ENCODE results near the gene PPARA. TPM values are rescaled to one million over a fixed set of nuclear protein-coding genes. Genes with fewer than 3 reads are reported as not detected.
A peak's percentile ranks its signal among the peaks of the same experiment; 100 is the strongest.

PPARA gene
- polyA plus RNA-seq, 3 donors: 3.7 to 6.3 (median 4.9) TPM

DNA sequence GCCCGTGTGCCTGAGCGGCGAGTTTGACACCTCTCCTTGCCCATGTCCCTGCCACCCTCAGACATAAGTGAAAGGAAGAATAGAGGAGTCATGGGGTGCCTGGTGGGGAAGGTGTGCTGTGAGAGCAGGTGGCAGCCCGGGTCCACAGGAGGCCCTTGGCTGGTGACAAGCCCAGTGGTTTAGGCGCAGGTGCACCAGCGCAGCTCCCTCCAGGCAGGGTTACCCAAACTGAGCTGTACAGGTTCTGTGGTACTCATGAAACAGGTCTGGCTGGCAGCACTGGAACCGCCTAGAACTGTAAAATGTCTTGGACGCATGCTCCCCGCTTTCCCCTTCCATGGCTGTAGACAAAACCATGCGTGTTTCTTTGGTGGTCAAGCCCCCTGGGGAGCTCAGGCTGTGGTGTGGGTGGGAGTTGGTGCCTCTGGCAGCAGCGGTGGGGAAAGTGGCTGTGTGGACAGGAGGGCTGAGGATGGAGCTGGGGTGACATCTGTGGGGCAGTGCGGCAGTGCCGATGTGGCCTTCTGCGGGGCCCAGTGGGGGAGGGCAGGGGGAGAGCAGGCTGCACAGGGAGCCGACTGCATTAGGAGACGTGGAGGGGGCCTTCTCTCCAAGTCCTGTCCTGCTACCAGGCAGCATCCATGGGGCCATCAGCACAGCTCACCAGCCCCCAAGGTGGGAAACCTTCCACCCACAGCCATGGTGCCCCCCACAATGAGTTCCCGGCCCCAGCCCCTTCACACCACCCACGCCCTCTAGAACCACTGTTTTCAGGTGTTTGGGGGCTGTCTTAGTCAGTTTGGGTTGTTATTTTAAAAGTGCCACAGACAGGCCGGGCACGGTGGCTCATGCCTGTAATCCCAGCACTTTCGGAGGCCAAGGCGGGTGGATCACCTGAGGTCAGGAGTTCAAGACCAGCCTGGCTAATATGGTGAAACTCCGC lies 140.8 kb downstream of the PPARA start:
- peaks cover 0 to 1% (median 1%) of the 10 kb centered on the region in 3 donors for H3K27me3 Mint-ChIP-seq (ENCODE audit: low read depth in 3 of 3)
- intact Hi-C loops (cut with micrococcal nuclease): loop anchor here (5.0 to 10.0 kb wide), 3 partner anchors 169 to 296 kb away; no protein-coding TSS in a partner anchor
- H3K4me3 ChIP-seq (replicated peaks in 1 of 3; ENCODE audit: low read depth in 2 of 3, low read length in 3 of 3): no peak overlapping the region
- TF ChIP-seq, protein P1, sequence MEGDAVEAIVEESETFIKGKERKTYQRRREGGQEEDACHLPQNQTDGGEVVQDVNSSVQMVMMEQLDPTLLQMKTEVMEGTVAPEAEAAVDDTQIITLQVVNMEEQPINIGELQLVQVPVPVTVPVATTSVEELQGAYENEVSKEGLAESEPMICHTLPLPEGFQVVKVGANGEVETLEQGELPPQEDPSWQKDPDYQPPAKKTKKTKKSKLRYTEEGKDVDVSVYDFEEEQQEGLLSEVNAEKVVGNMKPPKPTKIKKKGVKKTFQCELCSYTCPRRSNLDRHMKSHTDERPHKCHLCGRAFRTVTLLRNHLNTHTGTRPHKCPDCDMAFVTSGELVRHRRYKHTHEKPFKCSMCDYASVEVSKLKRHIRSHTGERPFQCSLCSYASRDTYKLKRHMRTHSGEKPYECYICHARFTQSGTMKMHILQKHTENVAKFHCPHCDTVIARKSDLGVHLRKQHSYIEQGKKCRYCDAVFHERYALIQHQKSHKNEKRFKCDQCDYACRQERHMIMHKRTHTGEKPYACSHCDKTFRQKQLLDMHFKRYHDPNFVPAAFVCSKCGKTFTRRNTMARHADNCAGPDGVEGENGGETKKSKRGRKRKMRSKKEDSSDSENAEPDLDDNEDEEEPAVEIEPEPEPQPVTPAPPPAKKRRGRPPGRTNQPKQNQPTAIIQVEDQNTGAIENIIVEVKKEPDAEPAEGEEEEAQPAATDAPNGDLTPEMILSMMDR (IDR thresholded peaks at IDR 0.05): no peak
- H3K27ac ChIP-seq (ENCODE audit: low read depth in 1 of 2, low read length in 2 of 2): no peak overlapping the region
- peaks cover 5 to 11% (median 8%) of the 10 kb centered on the region in 7 donors for H3K9me3 Mint-ChIP-seq
- peaks cover 0 to 9% of the 10 kb centered on the region in 2 donors for H3K9me3 ChIP-seq (replicated peaks in 1 of 2; ENCODE audit: control insufficient read depth in 1 of 2, insufficient read depth in 1 of 2, low read length in 2 of 2)
- no peak overlapping the region for H3K4me3 Mint-ChIP-seq
- H2AFZ ChIP-seq (ENCODE audit: insufficient read depth, low read depth, low read length, poor library complexity, severe bottlenecking): no peak overlapping the region
- WGBS (ENCODE audit: insufficient coverage): 97% methylated on average over 12 of the region's 23 CpGs
- no peaks in the 10 kb centered on the region for H3K27me3 ChIP-seq (ENCODE audit: control insufficient read depth in 2 of 2, insufficient read depth in 2 of 2, low read length in 2 of 2)
- DNase-seq: no peak
- H3K4me2 ChIP-seq (replicated peaks; ENCODE audit: extremely low read depth, low read length, poor library complexity, severe bottlenecking): no peak overlapping the region
- peaks cover 41 to 49% of the 10 kb centered on the region in 2 donors for H3K36me3 Mint-ChIP-seq
- peaks cover 16 to 33% of the 10 kb centered on the region in 2 donors for H3K36me3 ChIP-seq (replicated peaks in 1 of 2; ENCODE audit: control insufficient read depth in 1 of 2, insufficient read depth in 2 of 2, low read length in 2 of 2)
- H3K4me1 ChIP-seq (ENCODE audit: control insufficient read depth in 1 of 2, insufficient read depth in 2 of 2, low read length in 2 of 2): peaks cover 42 to 48% of the 10 kb centered on the region in 2 donors
- H4K20me1 ChIP-seq (ENCODE audit: insufficient read depth, low read length): no peaks in the 10 kb centered on the region
- no peaks in the 10 kb centered on the region for H3K79me2 ChIP-seq (ENCODE audit: insufficient read depth, low read length)
- peak overlapping the region in 1 of 7 donors; percentile 81 for H3K27ac Mint-ChIP-seq
- H3K4me1 Mint-ChIP-seq: peaks cover 50% of the 10 kb centered on the region
- no peak overlapping the region for H3K9ac ChIP-seq (ENCODE audit: insufficient read depth, low read length, poor library complexity, severe bottlenecking)

DNA sequence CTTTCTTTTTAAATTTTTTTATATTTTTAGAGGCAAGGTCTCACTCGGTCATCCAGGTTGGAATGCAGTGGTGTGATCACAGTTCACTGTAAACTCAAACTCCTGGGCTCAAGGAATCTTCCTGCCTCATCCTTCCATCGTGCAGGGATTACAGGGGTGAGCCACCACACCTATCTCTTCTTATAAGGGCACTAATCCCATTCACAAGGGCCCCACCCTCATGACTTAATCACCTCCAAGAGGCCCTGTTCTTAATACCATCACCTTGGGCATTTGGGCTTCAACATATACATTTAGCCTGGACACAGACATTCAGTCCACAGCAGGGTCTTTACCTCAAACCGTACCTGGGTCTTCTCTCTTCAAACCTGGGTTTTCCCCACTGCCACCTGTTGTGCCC lies 141.8 kb downstream of the PPARA start:
- DNase-seq: no peak
- H3K36me3 Mint-ChIP-seq: peaks cover 32 to 40% of the 10 kb centered on the region in 2 donors
- Histone ChIP-seq H3K4me1 (ENCODE audit: control insufficient read depth in 1 of 2, insufficient read depth in 2 of 2, low read length in 2 of 2) (peaks cover 47 to 52% of the 10 kb centered on the region in 2 donors), H4K20me1 (ENCODE audit: insufficient read depth, low read length) (no peaks in the 10 kb centered on the region), H3K36me3 (replicated peaks in 1 of 2; ENCODE audit: control insufficient read depth in 1 of 2, insufficient read depth in 2 of 2, low read length in 2 of 2) (peaks cover 11 to 24% of the 10 kb centered on the region in 2 donors), H3K27me3 (ENCODE audit: control insufficient read depth in 2 of 2, insufficient read depth in 2 of 2, low read length in 2 of 2) (no peaks in the 10 kb centered on the region), H3K27ac (ENCODE audit: low read depth in 1 of 2, low read length in 2 of 2) (no peak overlapping the region), H2AFZ (ENCODE audit: insufficient read depth, low read depth, low read length, poor library complexity, severe bottlenecking) (no peak overlapping the region), H3K9ac (ENCODE audit: insufficient read depth, low read length, poor library complexity, severe bottlenecking) (no peak overlapping the region), H3K79me2 (ENCODE audit: insufficient read depth, low read length) (peaks cover 5% of the 10 kb centered on the region), H3K4me2 (replicated peaks; ENCODE audit: extremely low read depth, low read length, poor library complexity, severe bottlenecking) (no peak overlapping the region), H3K4me3 (replicated peaks in 1 of 3; ENCODE audit: low read depth in 2 of 3, low read length in 3 of 3) (no peak overlapping the region), H3K9me3 (replicated peaks in 1 of 2; ENCODE audit: control insufficient read depth in 1 of 2, insufficient read depth in 1 of 2, low read length in 2 of 2) (peaks cover 0 to 9% of the 10 kb centered on the region in 2 donors)
- peaks cover 5 to 11% (median 8%) of the 10 kb centered on the region in 7 donors for H3K9me3 Mint-ChIP-seq
- H3K27me3 Mint-ChIP-seq (ENCODE audit: low read depth in 3 of 3): peaks cover 0 to 1% (median 1%) of the 10 kb centered on the region in 3 donors
- TF ChIP-seq, protein P1 (IDR thresholded peaks at IDR 0.05): no peak
- no peak overlapping the region for H3K4me3 Mint-ChIP-seq
- peak overlapping the region in 1 of 7 donors; percentile 46 for H3K27ac Mint-ChIP-seq
- H3K4me1 Mint-ChIP-seq: peaks cover 52% of the 10 kb centered on the region
- intact Hi-C loops (cut with micrococcal nuclease): loop anchor here (5.0 to 10.0 kb wide), 3 partner anchors 170 to 297 kb away; no protein-coding TSS in a partner anchor
- 96% methylated on average over 2 of the region's 3 CpGs for whole genome bisulfite sequencing (ENCODE audit: insufficient coverage)
